Activated naive CD8-positive, alpha-beta T cell treated with anti-CD3 and anti-CD28 coated beads for 36 hours (primary cell): ENCODE results near the gene JAK1. TPM values are rescaled to one million over a fixed set of nuclear protein-coding genes. Genes with fewer than 3 reads are reported as not detected.
A peak's percentile ranks its signal among the peaks of the same experiment; 100 is the strongest.

Experiments used
- DNase-seq: peaks from one replicate; pipeline ENCODE4 v3.0.0; 2021
- H3K27ac Mint-ChIP-seq: one replicate; pipeline ENCODE4 v1.8.0; 2022; ENCODE audit warnings: mild to moderate bottlenecking, moderate library complexity, mixed read lengths
- H3K27me3 Mint-ChIP-seq: one replicate; pipeline ENCODE4 v1.8.0; 2022; ENCODE audit warnings: mild to moderate bottlenecking, mixed read lengths
- H3K36me3 Mint-ChIP-seq: one replicate; pipeline ENCODE4 v1.8.0; 2021; ENCODE audit warnings: mild to moderate bottlenecking, mixed read lengths
- H3K4me1 Mint-ChIP-seq: one replicate; pipeline ENCODE4 v1.8.0; 2021; ENCODE audit warnings: mixed read lengths
- H3K4me3 Mint-ChIP-seq: one replicate; pipeline ENCODE4 v1.8.0; 2022; ENCODE audit warnings: mild to moderate bottlenecking, moderate library complexity, mixed read lengths
- H3K9me3 Mint-ChIP-seq: one replicate; pipeline ENCODE4 v1.8.0; 2022; ENCODE audit warnings: mixed read lengths
- total RNA-seq, 2 experiments: library from RNA; stranded (reverse); gene quantifications; one replicate each; pipeline ENCODE4 v1.2.3, GENCODE V29; 2021

JAK1 gene
- total RNA-seq, 2 experiments from 2014 or later, result 85.6 to 88.0 TPM

GRCh38 chr1:64967381-64967780 lies 1.0 kb upstream of the JAK1 start:
- H3K27me3 Mint-ChIP-seq, result no peaks in the 10 kb centered on the region
- H3K36me3 Mint-ChIP-seq, result peaks cover 8% of the 10 kb centered on the region
- DNase-seq, result no peak
- H3K4me1 Mint-ChIP-seq, result peaks cover 37% of the 10 kb centered on the region
- H3K9me3 Mint-ChIP-seq, result no peaks in the 10 kb centered on the region
- peak overlapping the region; percentile 82 for H3K4me3 Mint-ChIP-seq
- no peak overlapping the region for H3K27ac Mint-ChIP-seq

- peak overlapping the region; percentile 86 for H3K27ac Mint-ChIP-seq
- H3K4me1 Mint-ChIP-seq, result peaks cover 55% of the 10 kb centered on the region
- H3K36me3 Mint-ChIP-seq, result peaks cover 16% of the 10 kb centered on the region
These were observed 787 bp downstream of the JAK1 start for GRCh38 chr1:64965366-64966157.

GRCh38 chr1:64963466-64963865 lies 2.9 kb downstream of the JAK1 start:
- Mint-ChIP-seq H3K9me3 (no peaks in the 10 kb centered on the region), H3K27ac (peak overlapping the region; percentile 72), H3K27me3 (no peaks in the 10 kb centered on the region), H3K4me3 (peak overlapping the region; percentile 88), H3K4me1 (peaks cover 74% of the 10 kb centered on the region), H3K36me3 (peaks cover 16% of the 10 kb centered on the region)
- DNase-seq, result no peak

More at GRCh38 chr1:64965366-64966157, 787 bp downstream of the JAK1 start:
- DNase-seq, result peak; percentile 71
- peak overlapping the region; percentile 88 for H3K4me3 Mint-ChIP-seq
- H3K9me3 Mint-ChIP-seq, result no peaks in the 10 kb centered on the region
- no peaks in the 10 kb centered on the region for H3K27me3 Mint-ChIP-seq

GRCh38 chr1:64962441-64962840 lies 3.9 kb downstream of the JAK1 start:
- no peaks in the 10 kb centered on the region for H3K27me3 Mint-ChIP-seq
- peaks cover 73% of the 10 kb centered on the region for H3K4me1 Mint-ChIP-seq
- peaks cover 16% of the 10 kb centered on the region for H3K36me3 Mint-ChIP-seq
- no peaks in the 10 kb centered on the region for H3K9me3 Mint-ChIP-seq
- peak overlapping the region; percentile 65 for H3K27ac Mint-ChIP-seq
- H3K4me3 Mint-ChIP-seq, result peak overlapping the region; percentile 62
- no peak for DNase-seq

GRCh38 chr1:64961923-64962322 lies 4.4 kb downstream of the JAK1 start:
- Mint-ChIP-seq H3K27me3 (no peaks in the 10 kb centered on the region), H3K4me3 (peak overlapping the region; percentile 62), H3K27ac (peak overlapping the region; percentile 79), H3K9me3 (no peaks in the 10 kb centered on the region), H3K4me1 (peaks cover 68% of the 10 kb centered on the region), H3K36me3 (peaks cover 16% of the 10 kb centered on the region)
- no peak for DNase-seq

GRCh38 chr1:64960731-64961130 lies 5.6 kb downstream of the JAK1 start:
- no peak for DNase-seq
- Mint-ChIP-seq H3K4me3 (peak overlapping the region; percentile 38), H3K36me3 (peaks cover 16% of the 10 kb centered on the region), H3K27me3 (no peaks in the 10 kb centered on the region), H3K9me3 (no peaks in the 10 kb centered on the region), H3K27ac (peak overlapping the region; percentile 79), H3K4me1 (peaks cover 65% of the 10 kb centered on the region)

GRCh38 chr1:64959986-64960385 lies 6.4 kb downstream of the JAK1 start:
- peaks cover 13% of the 10 kb centered on the region for H3K36me3 Mint-ChIP-seq
- no peak for DNase-seq
- H3K27ac Mint-ChIP-seq, result peak overlapping the region; percentile 79
- peaks cover 64% of the 10 kb centered on the region for H3K4me1 Mint-ChIP-seq
- no peaks in the 10 kb centered on the region for H3K27me3 Mint-ChIP-seq
- peak overlapping the region; percentile 18 for H3K4me3 Mint-ChIP-seq
- H3K9me3 Mint-ChIP-seq, result no peaks in the 10 kb centered on the region

GRCh38 chr1:64956733-64957441 lies 9.5 kb downstream of the JAK1 start:
- Mint-ChIP-seq H3K27ac (no peak overlapping the region), H3K36me3 (peaks cover 10% of the 10 kb centered on the region)

GRCh38 chr1:64956010-64956640 lies 10.2 kb downstream of the JAK1 start:
- Mint-ChIP-seq H3K27me3 (no peaks in the 10 kb centered on the region), H3K36me3 (peaks cover 7% of the 10 kb centered on the region), H3K27ac (no peak overlapping the region), H3K4me3 (no peak overlapping the region), H3K4me1 (peaks cover 54% of the 10 kb centered on the region), H3K9me3 (no peaks in the 10 kb centered on the region)
- peak; percentile 45 for DNase-seq

More at GRCh38 chr1:64956733-64957441, 9.5 kb downstream of the JAK1 start:
- Mint-ChIP-seq H3K4me1 (peaks cover 57% of the 10 kb centered on the region), H3K4me3 (no peak overlapping the region), H3K27me3 (no peaks in the 10 kb centered on the region), H3K9me3 (no peaks in the 10 kb centered on the region)
- DNase-seq, result peak; percentile 57

- Mint-ChIP-seq H3K4me1 (peaks cover 54% of the 10 kb centered on the region), H3K36me3 (peaks cover 8% of the 10 kb centered on the region), H3K27ac (no peak overlapping the region), H3K27me3 (no peaks in the 10 kb centered on the region), H3K9me3 (no peaks in the 10 kb centered on the region), H3K4me3 (no peak overlapping the region)
- no peak for DNase-seq
These were observed 11.0 kb downstream of the JAK1 start for GRCh38 chr1:64955097-64956009.

GRCh38 chr1:64953241-64953640 lies 13.1 kb downstream of the JAK1 start:
- Mint-ChIP-seq H3K27me3 (no peaks in the 10 kb centered on the region), H3K9me3 (no peaks in the 10 kb centered on the region), H3K36me3 (peaks cover 8% of the 10 kb centered on the region), H3K27ac (no peak overlapping the region), H3K4me1 (peaks cover 49% of the 10 kb centered on the region), H3K4me3 (no peak overlapping the region)
- DNase-seq, result no peak

GRCh38 chr1:64950284-64950809 lies 16.0 kb downstream of the JAK1 start:
- H3K27ac Mint-ChIP-seq, result peak overlapping the region; percentile 62
- H3K4me1 Mint-ChIP-seq, result peaks cover 66% of the 10 kb centered on the region
- H3K4me3 Mint-ChIP-seq, result no peak overlapping the region
- no peaks in the 10 kb centered on the region for H3K27me3 Mint-ChIP-seq
- H3K36me3 Mint-ChIP-seq, result peaks cover 14% of the 10 kb centered on the region
- no peaks in the 10 kb centered on the region for H3K9me3 Mint-ChIP-seq
- no peak for DNase-seq

- Mint-ChIP-seq H3K9me3 (no peaks in the 10 kb centered on the region), H3K27ac (peak overlapping the region; percentile 89), H3K4me3 (peak overlapping the region; percentile 18), H3K4me1 (peaks cover 67% of the 10 kb centered on the region), H3K36me3 (peaks cover 16% of the 10 kb centered on the region), H3K27me3 (no peaks in the 10 kb centered on the region)
- DNase-seq, result peak; percentile 40
These were observed 17.2 kb downstream of the JAK1 start for GRCh38 chr1:64948905-64949833.
